AG10803 (cell line): ENCODE measurements around the gene B3GNT2.
A peak's percentile ranks its signal among the peaks of the same experiment; 100 is the strongest.

Experiments used
- DNase-seq: peaks from one replicate; pipeline ENCODE4 v3.0.0; 2010; ENCODE audit warnings: low read depth
- H3K4me3 ChIP-seq: 2 replicates; pipeline ENCODE4 v1.5.1; 2011; ENCODE audit warnings: mild to moderate bottlenecking, low read length, control low read depth
- CTCF ChIP-seq: conservative IDR thresholded peaks from 2 replicates; pipeline ENCODE4 v1.5.1; 2011; ENCODE audit warnings: mild to moderate bottlenecking, low read length, control low read depth, inconsistent platforms

B3GNT2 gene

DNA sequence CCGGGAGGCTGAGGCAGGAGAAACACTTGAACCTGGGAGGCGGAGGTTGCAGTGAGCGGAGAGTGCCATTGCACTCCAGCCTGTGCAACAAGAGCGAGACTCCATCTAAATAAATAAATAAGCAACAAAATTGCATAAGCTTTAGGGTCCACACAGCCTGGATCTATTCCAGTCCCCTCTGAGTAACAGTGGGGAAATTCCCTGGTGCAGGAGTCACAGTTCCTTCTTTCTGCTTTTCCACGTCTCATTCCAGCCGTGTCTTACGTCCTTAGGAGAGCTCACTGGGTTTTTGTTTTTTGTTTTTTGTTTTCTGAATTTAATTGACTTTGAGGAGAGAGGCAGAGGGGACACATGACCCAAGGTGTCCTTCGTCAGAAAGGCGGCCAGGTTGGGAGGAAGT lies 44.6 kb downstream of the B3GNT2 start:
- DNase-seq, result no peak
- H3K4me3 ChIP-seq, result no peak overlapping the region
- no peak for TF ChIP-seq CTCF

DNA sequence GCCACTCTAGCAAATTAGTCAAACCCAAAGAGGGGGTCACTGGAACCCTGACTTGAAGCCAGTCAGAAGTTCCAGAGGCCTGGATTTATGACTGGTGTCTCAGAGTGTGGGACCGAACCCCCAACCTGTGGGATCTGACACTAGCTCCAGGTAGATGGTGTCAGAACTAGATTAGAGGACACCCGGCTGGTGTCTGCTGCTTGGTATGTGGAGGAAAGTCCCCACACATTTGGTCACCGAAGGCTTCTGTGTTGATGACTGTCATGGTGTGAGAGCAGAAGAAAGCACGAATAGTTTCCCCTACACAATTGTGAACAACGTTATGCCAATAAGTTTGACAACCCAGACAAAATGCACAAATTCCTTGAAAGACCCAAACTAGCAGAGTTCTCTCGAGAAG lies 48.1 kb downstream of the B3GNT2 start:
- DNase-seq, result no peak
- TF ChIP-seq CTCF, result no peak
- H3K4me3 ChIP-seq, result no peak overlapping the region

GRCh38 chr2:62248226-62248625 lies 52.3 kb downstream of the B3GNT2 start:
- no peak for TF ChIP-seq CTCF
- no peak for DNase-seq
- H3K4me3 ChIP-seq, result no peak overlapping the region

DNA sequence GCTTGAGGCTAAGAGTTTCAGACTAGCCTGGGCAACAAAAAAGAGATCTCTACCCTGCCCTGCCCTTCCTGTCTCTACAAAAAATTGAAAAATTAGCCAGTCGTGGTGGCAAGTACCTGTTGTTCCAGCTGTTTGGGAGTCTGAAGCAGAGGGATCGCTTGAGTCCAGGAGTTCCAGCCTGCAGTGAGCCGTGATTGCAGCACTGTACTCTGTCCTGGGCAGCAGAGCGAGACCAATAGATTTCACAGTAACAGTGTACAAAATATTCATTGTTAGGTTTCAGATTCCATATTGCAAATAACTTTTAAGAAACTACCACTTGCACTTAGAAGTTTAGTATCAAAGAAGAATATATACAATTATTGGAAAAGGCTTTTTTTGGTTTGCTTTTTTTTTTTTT lies 54.3 kb downstream of the B3GNT2 start:
- no peak for TF ChIP-seq CTCF
- no peak for DNase-seq
- no peak overlapping the region for H3K4me3 ChIP-seq

- TF ChIP-seq CTCF, result no peak
- no peak for DNase-seq
- no peak overlapping the region for H3K4me3 ChIP-seq
Measured at GRCh38 chr2:62254424-62255266, 58.7 kb downstream of the B3GNT2 start.

DNA sequence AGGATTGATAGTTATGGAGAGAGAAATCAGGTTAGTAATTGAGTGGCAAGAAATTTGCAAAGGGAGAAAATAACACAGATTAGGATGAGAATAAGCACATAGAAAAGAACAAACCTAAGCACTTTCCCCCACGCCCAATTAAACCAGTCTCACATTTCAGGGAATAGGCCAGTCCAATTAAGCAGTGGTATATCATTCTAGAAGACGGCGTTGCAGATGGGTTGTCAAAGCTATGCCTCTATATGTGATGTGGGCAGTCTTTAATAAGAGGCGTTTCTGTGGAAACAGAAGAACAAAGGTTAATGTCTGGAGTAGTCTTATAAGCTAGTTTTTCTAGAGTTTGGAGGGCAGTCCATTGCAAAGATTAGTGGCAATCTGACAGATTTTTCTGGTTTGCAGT lies 61.6 kb downstream of the B3GNT2 start:
- DNase-seq, result no peak
- H3K4me3 ChIP-seq, result no peak overlapping the region
- TF ChIP-seq CTCF, result no peak

DNA sequence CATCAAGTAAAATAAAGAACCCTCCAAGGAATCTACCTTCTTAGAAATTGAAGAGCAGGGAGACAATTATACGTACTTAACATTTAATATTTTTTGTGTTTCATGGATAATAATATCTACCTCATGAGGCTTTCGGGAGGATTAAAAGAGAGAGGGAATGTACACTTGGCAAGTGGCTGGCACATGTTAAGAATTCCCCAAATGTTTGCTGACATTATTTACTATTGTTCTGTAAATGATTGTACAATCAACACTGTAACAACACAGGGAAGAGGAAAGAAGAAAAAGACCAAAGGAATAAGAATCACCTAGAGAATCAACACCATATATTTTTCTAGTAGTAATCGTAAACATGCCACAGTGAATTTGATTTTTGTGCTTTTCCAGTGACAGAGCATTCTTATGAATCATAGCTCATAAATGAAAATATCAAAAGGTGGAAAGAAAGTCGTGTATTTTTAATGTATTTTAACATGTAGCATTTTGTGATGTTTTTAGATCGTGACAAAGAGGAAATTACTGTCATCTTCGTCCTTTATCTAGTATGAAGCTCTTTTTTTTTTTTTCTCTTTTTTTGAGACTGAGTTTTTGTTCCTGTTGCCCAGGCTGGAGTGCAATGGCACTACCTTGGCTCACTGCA lies 67.3 kb downstream of the B3GNT2 start:
- peak; percentile 5 for DNase-seq

More for the DNA sequence above, 67.3 kb downstream of the B3GNT2 start:
- TF ChIP-seq CTCF, result no peak
- H3K4me3 ChIP-seq, result no peak overlapping the region
